NB4 (cell line): ENCODE results near the gene THOC5.
A peak's percentile ranks its signal among the peaks of the same experiment; 100 is the strongest.
"Not testable (repeated sequence)": the region's sequence is repeated elsewhere in the genome, so short reads cannot be mapped to it uniquely, and the experiment has no call there.

Experiments
- DNase-seq: peaks from one replicate; pipeline ENCODE4 v3.0.0; 2010; ENCODE audit warnings: low read depth
- H3K4me3 ChIP-seq: one replicate; pipeline ENCODE4 v1.5.1; 2011; ENCODE audit warnings: mild to moderate bottlenecking, low read depth, low read length, moderate library complexity
- MYC ChIP-seq: IDR thresholded peaks from 2 replicates; pipeline ENCODE4 v1.6.1; 2011; ENCODE audit warnings: low read depth, low read length
- POLR2A ChIP-seq: IDR thresholded peaks from 2 replicates; pipeline ENCODE4 v1.6.1; 2011; ENCODE audit warnings: mild to moderate bottlenecking; ENCODE audit not compliant: insufficient read length; ENCODE audit errors: extremely low read depth
- TF ChIP-seq, protein P1 (sequence below): IDR thresholded peaks from 2 replicates; pipeline ENCODE4 v1.6.1; 2011; ENCODE audit warnings: low read depth, low read length
- TF ChIP-seq, protein P2 (sequence below): IDR thresholded peaks from one replicate; pipeline ENCODE4 v1.5.1; 2012; ENCODE audit warnings: low read depth, low read length

Gene THOC5

DNA sequence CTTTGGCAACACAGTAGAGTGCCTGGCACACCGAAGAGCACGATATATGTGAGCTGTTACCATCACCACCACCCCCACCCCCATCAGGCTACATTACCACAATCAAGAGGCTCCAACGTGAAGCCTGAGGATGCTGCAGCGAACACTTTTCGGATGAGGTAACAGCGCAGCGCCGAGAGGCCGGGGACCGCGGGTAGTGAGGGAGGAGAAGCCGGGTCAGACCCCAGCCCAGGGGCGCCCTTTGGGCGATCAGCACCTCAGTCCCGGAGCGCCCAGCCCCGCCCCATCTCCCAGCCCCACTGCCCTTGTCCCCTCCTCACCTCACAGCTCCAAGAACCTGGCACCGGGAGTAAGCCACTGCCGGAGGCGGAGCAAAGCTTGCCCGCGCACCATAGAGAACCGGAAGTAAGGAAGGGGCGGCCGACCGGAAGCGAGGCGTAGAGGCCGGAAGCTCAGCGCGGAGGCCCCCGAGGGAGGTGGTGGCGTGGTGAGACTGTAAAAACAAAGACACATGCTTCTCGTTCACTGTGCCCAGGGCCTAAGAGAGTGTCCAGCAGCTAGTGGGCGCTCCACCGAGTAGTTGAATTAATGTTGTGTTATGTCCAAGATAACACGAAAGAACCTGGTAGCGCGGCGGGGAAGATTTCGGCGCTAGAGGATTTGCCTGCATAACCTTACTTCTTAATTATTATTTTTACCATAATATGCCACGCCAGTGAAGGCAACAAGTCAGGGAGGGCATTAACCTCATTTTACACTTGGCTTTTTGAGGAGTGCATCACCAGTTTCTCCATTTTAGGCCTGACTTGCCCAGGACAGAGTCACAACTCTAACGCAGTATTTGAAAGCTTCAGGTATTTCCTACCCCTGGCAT is at the start of gene THOC5:
TSS of gene THOC5 (minus strand) at position 407 of the 874 bp plus-strand sequence. CDS start 4,610 bp downstream, outside the sequence.
- peak; percentile 98 for TF ChIP-seq MYC
- TF ChIP-seq, protein P1, sequence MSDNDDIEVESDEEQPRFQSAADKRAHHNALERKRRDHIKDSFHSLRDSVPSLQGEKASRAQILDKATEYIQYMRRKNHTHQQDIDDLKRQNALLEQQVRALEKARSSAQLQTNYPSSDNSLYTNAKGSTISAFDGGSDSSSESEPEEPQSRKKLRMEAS, result peak; percentile 94
- TF ChIP-seq, protein P2, sequence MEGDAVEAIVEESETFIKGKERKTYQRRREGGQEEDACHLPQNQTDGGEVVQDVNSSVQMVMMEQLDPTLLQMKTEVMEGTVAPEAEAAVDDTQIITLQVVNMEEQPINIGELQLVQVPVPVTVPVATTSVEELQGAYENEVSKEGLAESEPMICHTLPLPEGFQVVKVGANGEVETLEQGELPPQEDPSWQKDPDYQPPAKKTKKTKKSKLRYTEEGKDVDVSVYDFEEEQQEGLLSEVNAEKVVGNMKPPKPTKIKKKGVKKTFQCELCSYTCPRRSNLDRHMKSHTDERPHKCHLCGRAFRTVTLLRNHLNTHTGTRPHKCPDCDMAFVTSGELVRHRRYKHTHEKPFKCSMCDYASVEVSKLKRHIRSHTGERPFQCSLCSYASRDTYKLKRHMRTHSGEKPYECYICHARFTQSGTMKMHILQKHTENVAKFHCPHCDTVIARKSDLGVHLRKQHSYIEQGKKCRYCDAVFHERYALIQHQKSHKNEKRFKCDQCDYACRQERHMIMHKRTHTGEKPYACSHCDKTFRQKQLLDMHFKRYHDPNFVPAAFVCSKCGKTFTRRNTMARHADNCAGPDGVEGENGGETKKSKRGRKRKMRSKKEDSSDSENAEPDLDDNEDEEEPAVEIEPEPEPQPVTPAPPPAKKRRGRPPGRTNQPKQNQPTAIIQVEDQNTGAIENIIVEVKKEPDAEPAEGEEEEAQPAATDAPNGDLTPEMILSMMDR, result peak; percentile 63
- peak; percentile 53 for TF ChIP-seq POLR2A
- DNase-seq, result peak; percentile 97

DNA sequence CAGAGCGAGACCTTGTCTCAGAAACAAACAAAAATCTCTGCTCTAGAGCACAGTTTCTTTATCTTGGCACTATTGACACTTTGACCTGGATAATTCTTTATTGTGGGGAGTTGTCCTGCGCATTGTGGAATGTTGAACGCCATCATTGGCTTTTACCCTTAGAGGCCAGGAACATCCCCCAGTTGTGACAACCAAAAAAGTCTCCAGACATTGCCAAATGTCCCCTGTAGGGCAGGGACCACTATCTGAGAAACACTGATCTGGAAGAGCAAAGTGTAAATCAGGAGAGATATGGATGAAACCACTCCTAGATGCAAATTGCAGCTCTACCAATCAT is 45.1 kb upstream of the THOC5 start:
- no peak overlapping the region for H3K4me3 ChIP-seq
- no peak for DNase-seq
- TF ChIP-seq, protein P2, result no peak
- TF ChIP-seq MYC, result no peak
- TF ChIP-seq, protein P1, result no peak
- TF ChIP-seq POLR2A, result no peak

More for the DNA sequence above, at the start of gene THOC5:
- peak within 1 kb of the TSS; percentile 99 for H3K4me3 ChIP-seq

DNA sequence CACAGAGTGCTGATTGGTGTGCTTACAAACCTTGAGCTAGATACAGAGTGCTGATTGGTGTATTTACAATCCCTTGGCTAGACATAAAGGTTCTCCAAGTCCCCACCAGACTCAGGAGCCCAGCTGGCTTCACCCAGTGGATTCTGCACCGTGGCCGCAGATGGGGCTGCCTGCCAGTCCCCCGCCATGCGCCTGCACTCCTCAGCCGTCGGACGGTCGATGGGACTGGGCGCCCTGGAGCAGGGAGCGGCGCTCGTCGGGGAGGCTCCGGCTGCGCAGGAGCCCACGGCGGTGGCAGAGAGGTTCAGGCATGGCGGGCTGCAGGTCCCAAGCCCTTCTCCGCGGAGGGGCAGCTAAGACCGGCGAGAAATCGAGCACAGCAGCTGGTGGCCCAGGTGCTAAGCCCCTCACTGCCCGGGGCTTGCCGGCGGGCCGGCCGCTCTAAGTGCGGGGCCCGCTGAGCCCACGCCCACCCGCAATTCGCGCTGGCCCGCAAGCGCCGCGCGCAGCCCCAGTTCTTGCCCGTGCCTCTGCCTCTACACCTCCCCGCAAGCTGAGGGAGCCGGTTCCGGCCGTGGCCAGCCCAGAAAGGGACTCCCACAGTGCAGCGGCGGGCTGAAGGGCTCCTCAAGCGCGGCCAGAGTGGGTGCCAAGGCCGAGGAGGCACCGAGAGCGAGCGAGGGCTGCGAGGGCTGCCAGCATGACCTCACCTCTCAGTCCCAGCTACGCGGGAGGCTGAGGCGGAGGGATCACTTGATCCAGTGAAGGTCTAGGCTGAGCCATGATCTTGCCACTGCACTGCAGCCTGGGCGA is 44.5 kb upstream of the THOC5 start:
- not testable (repeated sequence) for DNase-seq

DNA sequence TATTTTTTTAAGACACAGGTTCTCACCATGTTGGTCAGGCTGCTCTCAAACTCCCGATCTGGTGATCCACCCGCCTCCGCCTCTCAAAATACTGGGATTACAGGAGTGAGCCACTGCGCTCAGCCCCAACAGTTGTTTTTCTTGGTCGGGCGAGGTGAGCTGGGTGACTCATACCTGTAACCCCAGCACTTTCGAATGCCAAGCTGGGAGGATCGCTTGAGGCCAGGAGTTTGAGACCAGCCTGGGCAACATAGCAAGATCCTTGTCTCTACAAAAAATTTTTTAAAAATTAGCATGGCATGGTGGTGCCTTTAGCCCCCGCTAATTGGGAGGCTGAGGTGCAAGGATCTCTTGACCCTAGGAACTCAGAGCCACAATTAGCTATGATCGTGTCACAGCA is 42.9 kb upstream of the THOC5 start:
- TF ChIP-seq POLR2A, result no peak
- TF ChIP-seq MYC, result no peak
- TF ChIP-seq, protein P2, result no peak
- TF ChIP-seq, protein P1, result no peak
- DNase-seq, result no peak
- no peak overlapping the region for H3K4me3 ChIP-seq

More for the DNA sequence above, 44.5 kb upstream of the THOC5 start:
- not testable (repeated sequence) for H3K4me3 ChIP-seq

DNA sequence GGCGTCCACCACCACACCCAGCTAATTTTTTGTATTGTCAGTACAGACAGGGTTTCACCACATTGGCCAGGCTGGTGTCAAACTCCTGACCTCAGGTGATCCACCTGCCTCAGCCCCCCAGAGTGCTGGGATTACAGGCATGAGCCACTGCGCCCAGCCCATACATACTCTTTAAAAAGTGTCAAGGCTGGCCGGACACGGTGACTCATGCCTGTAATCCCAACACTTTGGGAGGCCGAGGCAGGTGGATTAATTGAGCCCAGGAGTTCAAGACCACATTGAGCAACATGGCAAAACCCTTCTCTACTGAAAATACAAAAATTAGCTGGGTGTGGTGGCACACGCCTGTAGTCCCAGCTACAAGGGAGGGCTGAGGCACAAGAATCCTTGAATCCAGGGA is 40.9 kb upstream of the THOC5 start:
- DNase-seq, H3K4me3 ChIP-seq: not testable (repeated sequence)

DNA sequence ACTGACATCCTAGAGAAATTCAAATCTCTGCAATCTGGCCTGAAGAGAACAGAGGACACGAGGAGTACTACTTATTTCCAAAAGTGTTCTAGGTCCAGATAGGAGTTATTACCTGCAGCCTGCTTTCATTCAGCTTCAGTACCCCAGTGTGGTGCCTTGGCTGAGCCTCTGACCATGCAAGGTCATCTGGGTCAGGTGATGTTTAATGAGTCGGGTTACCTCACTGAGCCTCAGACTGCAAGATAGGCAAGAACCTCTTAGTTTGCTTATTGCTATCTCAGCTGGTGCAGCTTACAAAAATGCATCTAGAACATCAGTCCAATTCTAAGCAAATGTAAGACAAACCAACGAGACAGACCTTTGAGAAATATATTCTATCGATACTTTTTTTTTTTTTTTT is 40.4 kb upstream of the THOC5 start:
- no peak overlapping the region for H3K4me3 ChIP-seq
- DNase-seq, result no peak
- TF ChIP-seq, protein P2, result no peak
- TF ChIP-seq, protein P1, result no peak
- TF ChIP-seq MYC (no peak), POLR2A (no peak)
